ENCODE results near the gene CNGB1.

- TF ChIP-seq, protein P1, sequence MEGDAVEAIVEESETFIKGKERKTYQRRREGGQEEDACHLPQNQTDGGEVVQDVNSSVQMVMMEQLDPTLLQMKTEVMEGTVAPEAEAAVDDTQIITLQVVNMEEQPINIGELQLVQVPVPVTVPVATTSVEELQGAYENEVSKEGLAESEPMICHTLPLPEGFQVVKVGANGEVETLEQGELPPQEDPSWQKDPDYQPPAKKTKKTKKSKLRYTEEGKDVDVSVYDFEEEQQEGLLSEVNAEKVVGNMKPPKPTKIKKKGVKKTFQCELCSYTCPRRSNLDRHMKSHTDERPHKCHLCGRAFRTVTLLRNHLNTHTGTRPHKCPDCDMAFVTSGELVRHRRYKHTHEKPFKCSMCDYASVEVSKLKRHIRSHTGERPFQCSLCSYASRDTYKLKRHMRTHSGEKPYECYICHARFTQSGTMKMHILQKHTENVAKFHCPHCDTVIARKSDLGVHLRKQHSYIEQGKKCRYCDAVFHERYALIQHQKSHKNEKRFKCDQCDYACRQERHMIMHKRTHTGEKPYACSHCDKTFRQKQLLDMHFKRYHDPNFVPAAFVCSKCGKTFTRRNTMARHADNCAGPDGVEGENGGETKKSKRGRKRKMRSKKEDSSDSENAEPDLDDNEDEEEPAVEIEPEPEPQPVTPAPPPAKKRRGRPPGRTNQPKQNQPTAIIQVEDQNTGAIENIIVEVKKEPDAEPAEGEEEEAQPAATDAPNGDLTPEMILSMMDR (IDR thresholded peaks at IDR 0.05) = no peak
- no peak for TF ChIP-seq EP300 (IDR thresholded peaks at IDR 0.05; ENCODE audit: low read depth)
- no peak for TF ChIP-seq POLR2A (IDR thresholded peaks at IDR 0.05)
- TF ChIP-seq POLR2AphosphoS5 (IDR thresholded peaks at IDR 0.05) = no peak
Measured at GRCh38 chr16:57871456-57871855, 99.5 kb downstream of the CNGB1 start.
